GM23338 (cell line): ENCODE results near the gene GJB4. TPM values are rescaled to one million over a fixed set of nuclear protein-coding genes. Genes with fewer than 3 reads are reported as not detected.

ENCODE experiments used
- ATAC-seq: fragments of 200-7000 bp; cut with Tn5 transposase; 3 replicates; pipeline ENCODE4 v1.9.1; 2020
- DNase-seq: peaks from one replicate; pipeline ENCODE4 v3.0.0-alpha.2; 2015; ENCODE audit warnings: low spot score
- H2AFZ ChIP-seq: fragments of 200-600 bp; sonication (generic); 2 replicates; pipeline ENCODE4 v1.8.0; 2016; ENCODE audit warnings: antibody characterized with exemption, mild to moderate bottlenecking, moderate library complexity
- H3F3A ChIP-seq: fragments of 200-600 bp; sonication (generic); replicated peaks from 2 replicates; pipeline ENCODE4 v1.8.0; 2017; ENCODE audit warnings: antibody characterized with exemption, mixed run types, low read depth
- H3K27ac ChIP-seq: fragments of 200-600 bp; sonication (generic); 2 replicates; pipeline ENCODE4 v1.6.1; 2016; ENCODE audit warnings: low read depth
- H3K27me3 ChIP-seq: fragments of 200-600 bp; sonication (generic); 2 replicates; pipeline ENCODE4 v1.8.0; 2016; ENCODE audit warnings: mild to moderate bottlenecking, mixed run types, moderate library complexity; ENCODE audit not compliant: insufficient read depth
- H3K36me3 ChIP-seq: fragments of 200-600 bp; sonication (generic); 2 replicates; pipeline ENCODE4 v1.8.0; 2016; ENCODE audit warnings: mild to moderate bottlenecking; ENCODE audit not compliant: insufficient read depth
- H3K4me1 ChIP-seq: fragments of 200-600 bp; sonication (generic); 2 replicates; pipeline ENCODE4 v1.8.0; 2016; ENCODE audit warnings: mild to moderate bottlenecking, moderate library complexity; ENCODE audit not compliant: insufficient read depth
- H3K4me2 ChIP-seq: fragments of 200-600 bp; sonication (generic); 2 replicates; pipeline ENCODE4 v1.7.1; 2017; ENCODE audit warnings: mixed run types
- H3K4me3 ChIP-seq: fragments of 200-600 bp; sonication (generic); 2 replicates; pipeline ENCODE4 v1.6.1; 2016; ENCODE audit warnings: mixed run types
- H3K79me2 ChIP-seq: fragments of 200-600 bp; sonication (generic); replicated peaks from 2 replicates; pipeline ENCODE4 v1.8.0; 2017; ENCODE audit warnings: mild to moderate bottlenecking; ENCODE audit not compliant: insufficient read depth
- H3K9me2 ChIP-seq: fragments of 200-600 bp; sonication (generic); 2 replicates; pipeline ENCODE4 v1.8.0; 2017; ENCODE audit not compliant: insufficient read depth
- H4K20me1 ChIP-seq: fragments of 200-600 bp; sonication (generic); replicated peaks from 2 replicates; pipeline ENCODE4 v1.8.0; 2017; ENCODE audit warnings: mild to moderate bottlenecking; ENCODE audit not compliant: insufficient read depth
- H3K27ac Mint-ChIP-seq: 2 replicates; pipeline ENCODE4 v1.8.0; 2020; ENCODE audit warnings: inconsistent platforms, mild to moderate bottlenecking, moderate library complexity, mixed read lengths
- H3K27me3 Mint-ChIP-seq: 3 replicates; pipeline ENCODE4 v1.8.0; 2022; ENCODE audit warnings: low read depth, mild to moderate bottlenecking, moderate library complexity, mixed read lengths, inconsistent platforms; ENCODE audit not compliant: insufficient read depth, poor library complexity
- H3K36me3 Mint-ChIP-seq: 3 replicates; pipeline ENCODE4 v1.8.0; 2021; ENCODE audit warnings: low read depth, mild to moderate bottlenecking, inconsistent platforms, moderate library complexity, mixed read lengths
- H3K4me1 Mint-ChIP-seq: 3 replicates; pipeline ENCODE4 v1.8.0; 2020; ENCODE audit warnings: mild to moderate bottlenecking, inconsistent platforms, mixed read lengths
- H3K4me3 Mint-ChIP-seq: 3 replicates; pipeline ENCODE4 v1.8.0; 2021; ENCODE audit warnings: moderate library complexity, mild to moderate bottlenecking, inconsistent platforms, mixed read lengths
- H3K9me3 Mint-ChIP-seq: 3 replicates; pipeline ENCODE4 v1.8.0; 2020; ENCODE audit warnings: moderate library complexity, mild to moderate bottlenecking, inconsistent platforms, mixed read lengths
- CTCF ChIP-seq, 2 experiments: fragments of 200-600 bp in 1 of 2; sonication (generic) in 1 of 2; conservative IDR thresholded peaks; 2 replicates each; pipeline versions ENCODE4 v1.5.1 to v1.6.1; 2016 to 2017; ENCODE audit warnings: antibody characterized with exemption in 2 of 2, low read depth in 2 of 2, mild to moderate bottlenecking in 2 of 2, moderate library complexity in 1 of 2
- EZH2 ChIP-seq: fragments of 200-600 bp; sonication (generic); IDR thresholded peaks from one replicate; pipeline ENCODE4 v1.8.0; 2017; ENCODE audit warnings: antibody characterized with exemption, mild to moderate bottlenecking, low read depth; ENCODE audit not compliant: unreplicated experiment
- EZH2phosphoT487 ChIP-seq: fragments of 200-600 bp; sonication (generic); IDR thresholded peaks from one replicate; pipeline ENCODE4 v1.8.1; 2018; ENCODE audit warnings: antibody characterized with exemption; ENCODE audit not compliant: unreplicated experiment
- JUNB ChIP-seq: IDR thresholded peaks from one replicate; pipeline ENCODE4 v1.6.1; 2016; ENCODE audit warnings: antibody characterized with exemption; ENCODE audit not compliant: unreplicated experiment
- POLR2AphosphoS5 ChIP-seq: IDR thresholded peaks from 2 replicates; pipeline ENCODE4 v1.6.1; 2016; ENCODE audit warnings: antibody characterized with exemption, low read depth
- REST ChIP-seq: IDR thresholded peaks from one replicate; pipeline ENCODE4 v1.6.1; 2018; ENCODE audit warnings: antibody characterized with exemption; ENCODE audit not compliant: unreplicated experiment
- STAT1 ChIP-seq: IDR thresholded peaks from one replicate; pipeline ENCODE4 v1.6.1; 2016; ENCODE audit warnings: antibody characterized with exemption; ENCODE audit not compliant: unreplicated experiment
- ZNF114 ChIP-seq: fragments of 250-450 bp; sonication (Bioruptor Pico); IDR thresholded peaks from 2 replicates; pipeline ENCODE4 v1.5.0; 2020; ENCODE audit warnings: mild to moderate bottlenecking, moderate library complexity
- ZNF331 ChIP-seq: fragments of 250-450 bp; sonication (Bioruptor Pico); IDR thresholded peaks from 2 replicates; pipeline ENCODE4 v1.5.0; 2020; ENCODE audit warnings: low read depth, mild to moderate bottlenecking, moderate library complexity
- ZNF462 ChIP-seq: fragments of 250-450 bp; sonication (Bioruptor Pico); IDR thresholded peaks from 2 replicates; pipeline ENCODE4 v1.5.0; 2020; ENCODE audit warnings: mild to moderate bottlenecking, moderate library complexity
- polyA plus RNA-seq: library from polyadenylated mRNA; unstranded; fragments of >200 nt; fragmentation: Nextera tagmentation; extraction: Ambion mirVana; gene quantifications from 2 replicates; pipeline ENCODE4 v1.2.1, GENCODE V29; 2016
- total RNA-seq: library from RNA; depleted of rRNA; stranded (reverse); fragments of >200 nt; shearing (Covaris generic); gene quantifications from 2 replicates; pipeline ENCODE4 v1.2.3, GENCODE V29; 2014

The GJB4 gene
- total and polyA plus RNA-seq, 2 experiments from 2014 or later, result 0.07 TPM; not detected in 1

GRCh38 chr1:34744851-34745250 lies 14.7 kb upstream of the GJB4 start:
- H2AFZ ChIP-seq, result no peak overlapping the region
- ATAC-seq, result no peak
- H3K79me2 ChIP-seq, result no peaks in the 10 kb centered on the region
- H3K9me2 ChIP-seq, result no peaks in the 10 kb centered on the region
- Mint-ChIP-seq H3K4me1 (peaks cover 18% of the 10 kb centered on the region), H3K36me3 (no peaks in the 10 kb centered on the region), H3K9me3 (no peaks in the 10 kb centered on the region; the same call in 2 of the 3 replicates), H3K27me3 (peaks cover 4% of the 10 kb centered on the region), H3K27ac (no peak overlapping the region), H3K4me3 (no peak overlapping the region)
- H3K4me3 ChIP-seq, result no peak overlapping the region
- no peak for DNase-seq
- H3K4me1 ChIP-seq, result peaks cover 2% of the 10 kb centered on the region; the same call in 1 of the 2 replicates
- no peak overlapping the region for H3K4me2 ChIP-seq
- H4K20me1 ChIP-seq, result no peaks in the 10 kb centered on the region
- no peaks in the 10 kb centered on the region for H3K36me3 ChIP-seq
- H3K27me3 ChIP-seq, result no peaks in the 10 kb centered on the region
- H3F3A ChIP-seq, result no peaks in the 10 kb centered on the region
- TF ChIP-seq ZNF114 (CRISPR knock-in tag) (no peak), ZNF462 (CRISPR knock-in tag) (no peak), EZH2 (no peak), EZH2phosphoT487 (no peak), ZNF331 (CRISPR knock-in tag) (no peak), POLR2AphosphoS5 (no peak), CTCF (conservative IDR thresholded peaks at IDR 0.05; ENCODE audit: low read depth in 2 of 2) (no peak), REST (no peak), JUNB (no peak), STAT1 (no peak)
- no peak overlapping the region for H3K27ac ChIP-seq
